HepG2 (cell line): ENCODE results near the gene GPC6.

ENCODE experiments used
- NFIB ChIP-seq: sonication (generic); formaldehyde crosslinking; IDR thresholded peaks from 2 replicates; pipeline ENCODE4 v1.9.0; 2021; ENCODE audit warnings: missing genetic modification reagents, mild to moderate bottlenecking, borderline replicate concordance
- TBX2 ChIP-seq: sonication (generic); formaldehyde crosslinking; IDR thresholded peaks from 2 replicates; pipeline ENCODE4 v1.5.0; 2020; ENCODE audit warnings: missing genetic modification reagents, mild to moderate bottlenecking, borderline replicate concordance
- ZNF292 ChIP-seq: sonication (generic); formaldehyde crosslinking; IDR thresholded peaks from 2 replicates; pipeline ENCODE4 v1.8.1; 2022; ENCODE audit warnings: mild to moderate bottlenecking, low read depth, missing genetic modification reagents, borderline replicate concordance

DNA sequence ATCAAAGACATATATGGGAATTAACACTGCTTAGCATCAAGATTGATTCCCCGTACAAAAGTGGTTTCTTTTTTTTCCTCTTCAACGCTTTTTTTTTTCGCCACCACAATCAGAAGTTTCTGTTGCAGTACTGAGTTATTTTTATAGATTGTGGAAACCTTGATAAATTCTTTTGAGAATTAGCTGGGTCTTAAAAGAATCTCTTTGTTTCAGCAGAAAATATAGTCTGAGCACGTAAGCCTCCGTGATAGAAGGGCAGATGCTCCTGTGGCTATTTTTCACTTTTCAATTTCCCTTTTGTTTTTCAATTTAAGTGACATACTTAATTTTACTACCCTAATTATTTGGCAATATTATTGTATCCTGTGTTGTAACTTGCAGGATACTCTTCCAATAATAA is 721.0 kb downstream of the GPC6 start:
- no peak for TF ChIP-seq ZNF292 (CRISPR knock-in tag)
- TF ChIP-seq NFIB (CRISPR knock-in tag): no peak
- TF ChIP-seq TBX2 (CRISPR knock-in tag): no peak
